Measurements from ENCODE around the gene NIP7. TPM values are rescaled to one million over a fixed set of nuclear protein-coding genes. Genes with fewer than 3 reads are reported as not detected.

The NIP7 gene
- total RNA-seq, 1 experiment from 2014 or later = 35.3 TPM

- intact Hi-C loops (cut with micrococcal nuclease; ENCODE audit: unreplicated experiment) = no loop called here
Observed at GRCh38 chr16:69323415-69323814, 16.2 kb upstream of the NIP7 start.

GRCh38 chr16:69324013-69324531, 15.5 kb upstream of the NIP7 start:
- POLR2A ChIA-PET = no interaction called here
- TF ChIP-seq TCF7L2 (IDR thresholded peaks at IDR 0.05; ENCODE audit: low read depth, low read length) = no peak
- TF ChIP-seq POLR2AphosphoS5 (IDR thresholded peaks at IDR 0.05; ENCODE audit: low read depth, low read length) = no peak
- no peak for TF ChIP-seq REST (IDR thresholded peaks at IDR 0.05; ENCODE audit: insufficient read depth in 1 of 2, low read depth in 2 of 2, low read length in 1 of 2)
- no peak for TF ChIP-seq CTCF (IDR thresholded peaks at IDR 0.05)
- no peak for TF ChIP-seq SIN3A (IDR thresholded peaks at IDR 0.05; ENCODE audit: borderline replicate concordance, insufficient read depth, low read depth, low read length)
- DNase-seq (ENCODE audit: low read depth, low spot score) = no peak
- H3K27ac ChIP-seq (ENCODE audit: low read length) = no peak overlapping the region
- H3K27me3 ChIP-seq (ENCODE audit: control insufficient read depth, insufficient read depth, low read length) = no peaks in the 10 kb centered on the region
- ATAC-seq = no peak
- CTCF ChIA-PET = no interaction called here
- H3K9me3 ChIP-seq (ENCODE audit: control insufficient read depth, insufficient read depth, low read depth, low read length) = no peaks in the 10 kb centered on the region
- no peak overlapping the region for H3K4me3 ChIP-seq (ENCODE audit: low read depth in 2 of 2, low read length in 2 of 2)
- in situ Hi-C loops (cut with HindIII; ENCODE audit: low pct_unique_long_range_greater_than_20kb, low sequenced_read_pairs) = no loop called here
- peaks cover 19% of the 10 kb centered on the region for H3K4me1 ChIP-seq (ENCODE audit: control insufficient read depth, insufficient read depth, low read length)
- BruUV-seq (replicated peaks) = no TSS peak
- intact Hi-C loops (cut with micrococcal nuclease; ENCODE audit: unreplicated experiment) = no loop called here
- no peaks in the 10 kb centered on the region; the same call in 1 of the 2 replicates for H3K36me3 ChIP-seq (ENCODE audit: control insufficient read depth, insufficient read depth, low read length)

More at GRCh38 chr16:69323415-69323814, 16.2 kb upstream of the NIP7 start:
- ATAC-seq = no peak
- H3K9me3 ChIP-seq (ENCODE audit: control insufficient read depth, insufficient read depth, low read depth, low read length) = no peaks in the 10 kb centered on the region
- H3K27me3 ChIP-seq (ENCODE audit: control insufficient read depth, insufficient read depth, low read length) = no peaks in the 10 kb centered on the region
- no peak overlapping the region for H3K4me3 ChIP-seq (ENCODE audit: low read depth in 2 of 2, low read length in 2 of 2)
- ChIA-PET POLR2A (no interaction called here), CTCF (no interaction called here)
- in situ Hi-C loops (cut with HindIII; ENCODE audit: low pct_unique_long_range_greater_than_20kb, low sequenced_read_pairs) = no loop called here
- peaks cover 19% of the 10 kb centered on the region for H3K4me1 ChIP-seq (ENCODE audit: control insufficient read depth, insufficient read depth, low read length)
- BruUV-seq (replicated peaks) = no TSS peak
- no peak for DNase-seq (ENCODE audit: low read depth, low spot score)
- H3K27ac ChIP-seq (ENCODE audit: low read length) = no peak overlapping the region
- no peaks in the 10 kb centered on the region; the same call in 1 of the 2 replicates for H3K36me3 ChIP-seq (ENCODE audit: control insufficient read depth, insufficient read depth, low read length)
- no peak for TF ChIP-seq REST (IDR thresholded peaks at IDR 0.05; ENCODE audit: insufficient read depth in 1 of 2, low read depth in 2 of 2, low read length in 1 of 2)
- TF ChIP-seq CTCF (IDR thresholded peaks at IDR 0.05) = no peak
- no peak for TF ChIP-seq TCF7L2 (IDR thresholded peaks at IDR 0.05; ENCODE audit: low read depth, low read length)
- no peak for TF ChIP-seq SIN3A (IDR thresholded peaks at IDR 0.05; ENCODE audit: borderline replicate concordance, insufficient read depth, low read depth, low read length)
- TF ChIP-seq POLR2AphosphoS5 (IDR thresholded peaks at IDR 0.05; ENCODE audit: low read depth, low read length) = no peak

All from Panc1 (cell line).